D721Med (cell line): ENCODE measurements around the gene KLHL14.
A peak's percentile ranks its signal among the peaks of the same experiment; 100 is the strongest.

Source experiments
- DNase-seq: peaks from one replicate; pipeline ENCODE4 v3.0.0; 2011; ENCODE audit warnings: low spot score; ENCODE audit not compliant: insufficient read length
- FAIRE-seq: peaks from 2 replicates; lab custom pipeline; 2011; peaks lifted over from hg19 to GRCh38; lab: Jason Lieb, UNC
- TF ChIP-seq, protein P1 (sequence below): IDR thresholded peaks from 2 replicates; pipeline ENCODE4 v1.5.1; 2012; ENCODE audit warnings: mild to moderate bottlenecking, control low read depth; ENCODE audit not compliant: insufficient read depth; ENCODE audit errors: missing control alignments

Gene KLHL14

DNA sequence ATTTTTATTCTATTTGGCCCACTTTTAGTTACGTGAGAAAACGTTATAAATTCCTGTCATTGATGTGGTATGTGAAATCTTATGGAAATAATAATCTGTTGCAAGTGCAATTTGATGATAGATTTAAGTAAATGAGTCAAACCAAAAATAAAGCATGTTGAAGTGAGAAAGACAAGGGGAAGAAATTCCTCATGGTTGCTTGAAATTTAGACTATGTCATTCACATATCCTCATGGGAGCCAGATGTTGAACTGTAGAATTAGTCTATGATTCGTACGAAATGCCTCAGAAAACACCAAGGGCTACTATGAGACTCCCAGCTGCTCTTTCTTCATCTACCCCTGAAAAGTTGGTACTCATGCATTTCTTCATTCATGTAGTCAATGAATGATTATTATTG, 55.7 kb downstream of the KLHL14 start:
- TF ChIP-seq, protein P1, sequence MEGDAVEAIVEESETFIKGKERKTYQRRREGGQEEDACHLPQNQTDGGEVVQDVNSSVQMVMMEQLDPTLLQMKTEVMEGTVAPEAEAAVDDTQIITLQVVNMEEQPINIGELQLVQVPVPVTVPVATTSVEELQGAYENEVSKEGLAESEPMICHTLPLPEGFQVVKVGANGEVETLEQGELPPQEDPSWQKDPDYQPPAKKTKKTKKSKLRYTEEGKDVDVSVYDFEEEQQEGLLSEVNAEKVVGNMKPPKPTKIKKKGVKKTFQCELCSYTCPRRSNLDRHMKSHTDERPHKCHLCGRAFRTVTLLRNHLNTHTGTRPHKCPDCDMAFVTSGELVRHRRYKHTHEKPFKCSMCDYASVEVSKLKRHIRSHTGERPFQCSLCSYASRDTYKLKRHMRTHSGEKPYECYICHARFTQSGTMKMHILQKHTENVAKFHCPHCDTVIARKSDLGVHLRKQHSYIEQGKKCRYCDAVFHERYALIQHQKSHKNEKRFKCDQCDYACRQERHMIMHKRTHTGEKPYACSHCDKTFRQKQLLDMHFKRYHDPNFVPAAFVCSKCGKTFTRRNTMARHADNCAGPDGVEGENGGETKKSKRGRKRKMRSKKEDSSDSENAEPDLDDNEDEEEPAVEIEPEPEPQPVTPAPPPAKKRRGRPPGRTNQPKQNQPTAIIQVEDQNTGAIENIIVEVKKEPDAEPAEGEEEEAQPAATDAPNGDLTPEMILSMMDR: no peak
- peak; percentile 55 for FAIRE-seq
- DNase-seq: no peak

DNA sequence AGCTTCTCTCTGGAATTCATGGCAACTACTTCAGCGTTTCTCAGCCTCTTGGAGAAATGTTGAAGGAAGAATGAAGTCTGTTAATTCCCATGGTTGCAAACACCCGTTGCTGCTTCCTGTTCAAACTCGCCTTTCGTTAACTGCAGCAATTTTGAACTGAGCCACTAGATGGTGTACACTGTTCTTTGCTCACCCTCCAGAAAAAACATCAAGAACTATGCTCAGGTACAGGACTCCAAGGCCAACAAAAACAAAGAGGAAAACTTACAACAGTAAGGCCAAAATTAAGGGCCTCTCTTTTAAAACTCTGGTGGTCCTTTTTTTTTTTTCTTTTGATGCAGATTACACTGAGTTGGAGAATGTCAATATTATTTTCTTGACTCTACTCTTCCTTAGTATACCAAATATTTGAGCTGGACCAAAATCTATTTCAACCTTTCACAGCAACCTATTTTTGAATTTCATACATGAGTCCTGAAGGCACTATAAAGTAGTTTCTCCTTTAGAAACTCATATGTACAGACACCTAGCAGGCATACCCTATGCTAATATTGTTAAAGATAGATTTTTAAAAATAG, 58.2 kb downstream of the KLHL14 start:
- FAIRE-seq: peak; percentile 99
- TF ChIP-seq, protein P1: peak; percentile 81
- peak; percentile 21 for DNase-seq

DNA sequence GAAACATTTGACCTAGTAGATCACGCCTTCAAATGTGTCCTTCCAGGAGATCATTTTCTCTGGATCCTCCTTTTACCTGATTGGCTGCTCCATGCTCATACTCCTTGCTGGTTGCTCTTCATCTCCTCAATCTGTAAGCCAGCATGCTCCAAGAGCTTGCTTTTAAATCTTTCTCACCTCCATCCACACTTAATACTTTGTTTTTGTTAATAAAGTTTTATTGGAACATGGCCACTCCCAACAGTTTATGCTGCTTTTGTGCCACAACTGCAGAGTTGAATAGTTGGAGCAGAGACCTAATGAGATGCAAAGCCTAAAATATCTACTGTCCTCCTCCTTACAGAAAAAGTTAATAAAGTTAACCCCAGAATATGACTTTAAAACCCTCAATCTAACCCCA, 60.0 kb downstream of the KLHL14 start:
- peak; percentile 78 for FAIRE-seq
- TF ChIP-seq, protein P1: no peak
- no peak for DNase-seq

DNA sequence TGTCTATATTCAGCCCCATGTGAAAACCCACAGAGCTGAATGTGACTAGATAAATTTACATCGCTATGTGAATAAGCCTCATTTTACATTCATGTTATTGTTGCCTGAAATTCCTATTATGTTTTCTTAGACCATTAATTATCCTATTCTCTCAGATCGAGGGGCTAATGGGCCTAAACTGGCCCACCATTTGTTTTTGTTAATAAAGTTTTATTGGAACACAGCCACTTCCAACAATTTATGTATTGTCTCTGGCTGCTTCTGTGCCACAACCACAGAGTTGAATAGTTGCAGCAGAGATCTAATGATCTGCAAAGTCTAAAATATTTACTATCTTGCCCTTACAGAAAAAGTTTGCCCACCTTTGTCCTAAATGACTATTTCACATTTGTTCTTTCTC, 61.0 kb downstream of the KLHL14 start:
- no peak for DNase-seq
- FAIRE-seq: no peak
- TF ChIP-seq, protein P1: no peak

DNA sequence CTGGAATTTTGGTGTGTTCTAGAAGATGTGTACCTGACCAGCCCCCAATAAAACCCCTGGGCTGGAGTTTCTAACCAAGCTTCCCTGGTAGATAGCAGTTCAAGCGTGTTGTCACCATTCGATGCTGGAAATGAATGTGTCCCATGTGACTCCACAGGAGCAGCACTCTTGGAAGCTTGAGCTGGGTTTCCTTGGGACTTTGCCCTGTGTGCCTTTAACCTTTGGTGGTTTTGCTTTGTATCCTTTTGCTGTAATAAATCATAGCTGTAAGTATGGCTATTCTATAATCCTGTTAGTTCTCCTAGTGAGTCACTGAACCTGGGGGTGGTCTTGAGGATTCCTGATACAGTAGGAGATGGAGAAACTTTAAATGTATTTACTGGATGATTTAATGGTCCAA, 65.2 kb downstream of the KLHL14 start:
- FAIRE-seq (no peak), DNase-seq (no peak)
- TF ChIP-seq, protein P1: no peak

DNA sequence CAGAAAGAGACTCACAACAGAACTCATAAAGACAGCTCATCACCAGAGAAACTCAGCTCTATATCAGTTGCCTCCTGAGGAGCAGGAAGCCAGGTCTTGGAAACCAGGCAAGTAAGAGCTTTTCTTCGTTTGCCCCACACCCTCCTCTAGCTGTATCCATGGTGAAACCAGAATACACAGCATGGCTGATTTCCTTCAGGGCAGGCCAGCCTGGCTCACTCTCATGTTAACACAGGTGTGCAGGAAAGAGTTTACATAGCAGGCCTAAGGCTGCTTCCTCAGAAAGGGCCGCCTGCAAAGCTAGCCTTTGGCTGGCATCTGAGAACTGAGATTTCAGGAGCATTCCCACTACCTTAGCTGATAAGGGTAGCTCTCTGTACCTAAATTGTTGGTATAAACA, 65.7 kb downstream of the KLHL14 start:
- FAIRE-seq (no peak), DNase-seq (no peak)
- TF ChIP-seq, protein P1: no peak

DNA sequence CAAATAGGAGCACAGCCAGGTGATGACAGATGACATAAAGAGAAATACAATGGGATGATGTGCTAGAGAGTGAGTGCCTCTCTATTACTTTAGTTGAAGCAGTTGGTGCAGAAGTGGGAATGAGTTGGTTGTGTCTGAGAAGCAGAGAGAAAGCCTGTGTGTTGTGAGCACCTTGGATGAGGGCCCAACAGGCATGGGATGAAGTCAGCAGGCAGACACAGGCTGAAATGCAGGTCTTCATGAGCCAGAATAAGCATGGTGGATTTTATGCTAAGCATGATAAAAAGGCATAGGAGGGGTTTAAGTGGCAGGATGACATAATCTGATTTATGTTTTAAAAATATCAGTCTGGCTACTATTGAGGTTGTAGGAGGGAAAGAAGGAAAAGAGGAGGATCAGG, 71.5 kb downstream of the KLHL14 start:
- no peak for FAIRE-seq
- DNase-seq: no peak
- TF ChIP-seq, protein P1: no peak
